HK-2 (cell line): ENCODE measurements around the gene SPATA31A7.
"Not testable (repeated sequence)": the region's sequence is repeated elsewhere in the genome, so short reads cannot be mapped to it uniquely, and the experiment has no call there.

ENCODE experiments used
- DNase-seq: peaks from one replicate; pipeline ENCODE4 v3.0.0-alpha.2; 2018; ENCODE audit not compliant: unreplicated experiment

The SPATA31A7 gene

DNA sequence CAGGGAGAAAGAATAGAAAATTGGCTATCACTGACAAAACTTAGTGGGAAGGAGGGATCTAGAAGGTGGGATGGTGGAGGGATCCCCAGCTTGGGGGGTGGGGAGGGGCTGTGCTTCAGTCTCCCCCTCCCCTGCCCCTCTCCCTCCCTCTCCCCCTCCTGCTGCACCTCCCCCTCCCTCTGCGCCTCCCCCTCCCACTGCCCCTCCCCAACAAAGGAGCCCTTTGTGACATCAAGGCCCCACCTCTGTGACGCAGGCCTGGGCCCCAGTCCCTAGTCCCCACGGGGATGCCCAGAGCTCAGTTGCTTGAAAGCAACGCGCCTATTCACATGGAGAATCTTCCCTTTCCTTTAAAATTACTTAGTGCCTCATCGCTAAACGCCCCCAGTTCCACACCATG lies at the start of gene SPATA31A7:
SPATA31A7 (plus strand) TSS at position 301 of the 400 bp plus-strand sequence; CDS start at position 330, 29 bp downstream.
- DNase-seq = not testable (repeated sequence)

DNA sequence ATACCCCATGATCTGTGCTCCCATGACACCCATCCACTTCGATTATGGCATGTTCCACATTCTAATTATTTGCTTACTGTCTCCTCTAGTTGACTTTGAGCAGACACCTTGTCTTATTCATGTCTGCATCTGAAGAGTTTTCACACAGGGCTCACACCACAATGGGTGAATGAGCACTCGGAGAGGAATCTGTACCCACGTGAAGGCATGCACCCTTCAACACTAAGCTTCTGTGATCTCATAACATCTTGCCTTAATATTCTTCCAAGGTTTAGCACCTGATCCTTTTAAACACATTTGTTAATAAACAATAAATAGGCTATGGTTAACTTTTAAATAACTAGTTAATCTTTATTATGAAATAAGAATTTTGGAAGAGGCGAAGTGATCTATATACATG lies 36.6 kb downstream of the SPATA31A7 start:
- not testable (repeated sequence) for DNase-seq
